ENCODE measurements around the gene PPT2.

PPT2 gene

DNA sequence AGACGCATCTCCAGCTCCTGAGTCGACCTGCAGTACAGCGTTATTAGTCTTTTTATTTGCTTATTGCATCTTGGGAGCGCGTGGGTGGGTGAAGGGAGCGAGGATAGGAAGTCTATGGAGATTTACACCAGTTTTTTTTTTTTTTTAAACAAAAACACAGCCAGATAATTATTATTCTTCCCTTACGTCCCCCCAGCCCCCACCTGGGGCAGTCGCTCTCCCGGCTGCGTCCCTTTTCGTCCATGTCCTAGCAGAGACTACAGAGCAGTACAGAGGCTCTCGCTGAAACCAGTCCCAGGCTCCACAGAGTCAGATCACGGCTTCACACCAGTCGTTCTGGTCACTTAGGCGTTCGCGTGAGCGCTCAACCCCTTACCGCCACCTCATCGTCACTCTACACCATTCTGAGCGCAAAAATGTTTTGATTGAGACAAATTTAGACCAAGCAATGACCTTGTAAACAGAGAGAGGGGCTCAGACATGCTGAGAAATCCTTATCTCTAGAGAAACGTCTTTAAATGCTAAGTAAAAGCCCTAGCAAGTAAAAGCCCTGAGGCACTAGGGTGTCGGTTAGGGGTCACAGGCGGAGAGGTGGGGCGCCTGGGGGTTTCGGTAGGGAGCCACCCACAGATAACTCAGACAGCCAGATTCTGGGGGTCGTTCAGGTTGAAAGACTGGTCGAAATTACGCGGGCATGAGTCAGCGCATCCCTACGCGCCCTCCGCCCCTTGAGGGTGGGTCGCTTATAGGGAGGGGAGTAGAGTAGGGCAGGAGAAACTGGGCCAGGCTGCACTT lies 975 bp upstream of the PPT2 start:
- DNase-seq = no peak

DNA sequence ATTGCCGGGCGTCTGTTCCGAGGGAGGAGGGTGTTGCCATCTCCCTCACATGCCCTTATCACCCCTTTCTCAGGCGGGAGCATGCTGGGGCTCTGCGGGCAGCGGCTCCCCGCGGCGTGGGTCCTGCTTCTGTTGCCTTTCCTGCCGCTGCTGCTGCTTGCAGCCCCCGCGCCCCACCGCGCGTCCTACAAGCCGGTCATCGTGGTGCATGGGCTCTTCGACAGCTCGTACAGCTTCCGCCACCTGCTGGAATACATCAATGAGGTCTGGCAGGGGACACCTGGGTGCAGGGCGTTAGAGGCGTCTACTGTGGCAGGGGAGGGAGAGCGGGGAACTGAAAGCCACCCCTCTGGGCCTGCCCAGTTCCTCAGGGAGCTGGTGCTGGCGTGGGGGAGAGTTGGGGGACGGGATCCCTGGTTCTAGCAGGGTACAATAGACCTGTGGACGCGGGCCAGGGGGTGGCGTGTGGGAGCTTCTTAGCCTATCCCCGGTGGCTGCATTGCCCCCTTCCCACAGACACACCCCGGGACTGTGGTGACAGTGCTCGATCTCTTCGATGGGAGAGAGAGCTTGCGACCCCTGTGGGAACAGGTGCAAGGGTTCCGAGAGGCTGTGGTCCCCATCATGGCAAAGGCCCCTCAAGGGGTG lies 697 bp downstream of the PPT2 start:
- DNase-seq = peak; percentile 29

DNA sequence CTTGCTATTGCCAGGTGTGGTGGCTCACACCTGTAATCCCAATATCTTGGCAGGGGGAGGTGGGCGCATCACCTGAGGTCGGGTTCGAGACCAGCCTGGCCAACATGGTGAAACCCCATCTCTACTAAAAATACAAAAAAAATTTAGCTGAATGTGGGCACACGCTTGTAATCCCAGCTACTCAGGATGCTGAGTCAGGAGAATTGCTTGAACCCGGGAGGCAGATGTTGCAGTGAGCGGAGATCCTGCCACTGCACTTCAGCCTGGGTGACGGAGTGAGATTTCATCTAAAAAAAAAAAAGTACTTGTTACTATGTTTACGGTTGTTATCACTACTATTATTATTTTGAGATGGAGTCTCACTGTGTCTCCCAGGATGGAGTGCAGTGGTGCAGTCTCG lies 3.0 kb downstream of the PPT2 start:
- no peak for DNase-seq

DNA sequence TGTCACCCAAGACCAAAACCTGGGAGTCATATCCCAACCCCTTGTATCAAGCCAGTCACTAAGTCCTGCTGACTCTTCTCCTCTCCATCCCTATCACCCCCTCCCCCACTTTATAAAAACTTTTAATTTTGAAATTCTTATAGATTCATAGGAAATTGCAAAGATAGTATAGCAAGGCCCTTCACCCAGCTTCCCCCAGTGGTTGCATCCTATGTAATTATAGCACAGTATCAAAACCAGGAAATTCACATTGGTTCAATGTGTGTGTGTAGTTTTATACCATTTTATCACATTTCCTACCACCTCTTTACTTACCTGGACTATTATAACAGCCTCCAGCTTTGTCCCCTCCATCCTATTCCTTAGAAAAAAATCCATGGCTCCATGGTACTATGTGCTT lies 4.1 kb downstream of the PPT2 start:
- no peak for DNase-seq

DNA sequence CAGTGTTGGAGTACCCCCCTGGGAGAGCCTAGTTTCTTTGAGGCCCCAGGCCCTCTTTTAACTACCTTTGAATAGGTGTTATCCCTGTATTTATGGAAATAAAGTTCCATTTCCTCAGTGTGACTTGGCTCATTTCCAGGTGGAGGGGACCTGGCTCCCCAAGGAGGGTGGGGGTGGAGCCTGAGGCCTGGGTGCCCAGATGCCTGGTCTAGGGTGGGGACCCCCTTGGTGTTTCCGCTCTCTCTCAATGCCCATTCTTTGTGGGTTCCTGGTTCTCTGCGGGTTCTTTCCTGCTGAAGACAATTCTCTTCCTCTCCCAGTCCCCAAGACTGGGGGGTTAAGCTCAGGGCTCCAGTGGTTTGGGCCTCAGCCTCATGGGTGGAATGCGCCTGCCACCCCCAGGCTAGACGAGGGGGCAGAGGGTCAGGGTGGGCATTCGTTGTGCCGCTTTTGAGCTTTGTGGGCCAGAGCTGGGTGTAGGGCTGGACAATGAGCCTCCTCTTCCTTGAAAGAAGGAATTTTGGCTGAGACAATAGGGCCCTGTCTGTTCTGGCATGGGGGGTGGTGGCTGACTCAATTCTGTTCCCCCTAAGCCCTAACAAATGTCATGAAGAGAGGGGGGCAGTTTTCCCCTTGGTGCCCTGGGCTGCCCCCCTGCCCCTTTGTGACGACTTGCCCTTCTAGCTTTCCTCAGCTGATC lies 9.8 kb downstream of the PPT2 start:
- DNase-seq = no peak

DNA sequence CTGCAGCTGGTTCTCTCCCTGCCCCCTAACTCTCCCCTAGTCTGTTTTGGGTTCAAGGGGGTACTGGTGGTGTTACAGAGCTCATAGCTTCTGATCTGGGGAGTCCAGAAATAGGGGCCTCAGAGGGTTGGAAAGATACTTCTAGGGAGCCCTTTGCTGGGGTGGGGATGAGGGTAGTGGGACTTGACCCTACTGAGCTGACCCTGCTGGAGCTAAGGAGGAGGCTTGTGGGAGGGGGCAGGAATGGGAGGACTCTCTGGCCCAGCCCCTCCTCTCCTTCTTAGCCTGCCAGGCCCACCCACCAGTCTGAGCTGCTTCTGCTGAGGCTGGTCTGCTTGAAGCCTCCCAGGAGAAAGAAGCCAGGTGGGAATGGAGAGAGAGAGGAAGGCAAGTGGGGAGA lies 10.4 kb downstream of the PPT2 start, which contains the start of gene EGFL8:
EGFL8 (plus strand) TSS at position 301 of the 400 bp plus-strand sequence. CDS start 1,571 bp downstream, outside the sequence.
- no peak for DNase-seq

DNA sequence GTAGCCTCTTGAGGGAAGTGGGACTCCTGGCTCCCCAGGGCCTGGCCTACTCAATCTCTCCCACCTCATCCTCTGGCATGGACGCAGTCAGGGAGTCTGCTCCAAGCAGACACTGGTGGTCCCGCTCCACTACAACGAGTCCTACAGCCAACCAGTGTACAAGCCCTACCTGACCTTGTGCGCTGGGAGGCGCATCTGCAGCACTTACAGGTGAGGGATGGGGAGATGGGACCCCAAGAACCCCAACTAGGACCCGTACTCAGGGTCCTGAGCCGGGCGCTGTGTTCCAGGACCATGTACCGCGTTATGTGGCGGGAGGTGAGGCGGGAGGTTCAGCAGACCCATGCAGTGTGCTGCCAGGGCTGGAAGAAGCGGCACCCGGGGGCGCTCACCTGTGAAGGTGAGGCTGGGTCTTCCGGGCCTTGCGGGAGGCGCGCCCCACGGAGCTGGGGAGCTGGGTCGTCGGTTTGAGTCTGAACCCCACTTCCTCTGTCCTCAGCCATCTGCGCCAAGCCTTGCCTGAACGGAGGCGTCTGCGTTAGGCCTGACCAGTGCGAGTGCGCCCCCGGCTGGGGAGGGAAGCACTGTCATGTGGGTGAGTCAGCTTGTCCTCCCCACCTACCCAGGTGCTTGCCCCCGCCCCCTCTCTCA lies 12.6 kb downstream of the PPT2 start:
- no peak for DNase-seq

DNA sequence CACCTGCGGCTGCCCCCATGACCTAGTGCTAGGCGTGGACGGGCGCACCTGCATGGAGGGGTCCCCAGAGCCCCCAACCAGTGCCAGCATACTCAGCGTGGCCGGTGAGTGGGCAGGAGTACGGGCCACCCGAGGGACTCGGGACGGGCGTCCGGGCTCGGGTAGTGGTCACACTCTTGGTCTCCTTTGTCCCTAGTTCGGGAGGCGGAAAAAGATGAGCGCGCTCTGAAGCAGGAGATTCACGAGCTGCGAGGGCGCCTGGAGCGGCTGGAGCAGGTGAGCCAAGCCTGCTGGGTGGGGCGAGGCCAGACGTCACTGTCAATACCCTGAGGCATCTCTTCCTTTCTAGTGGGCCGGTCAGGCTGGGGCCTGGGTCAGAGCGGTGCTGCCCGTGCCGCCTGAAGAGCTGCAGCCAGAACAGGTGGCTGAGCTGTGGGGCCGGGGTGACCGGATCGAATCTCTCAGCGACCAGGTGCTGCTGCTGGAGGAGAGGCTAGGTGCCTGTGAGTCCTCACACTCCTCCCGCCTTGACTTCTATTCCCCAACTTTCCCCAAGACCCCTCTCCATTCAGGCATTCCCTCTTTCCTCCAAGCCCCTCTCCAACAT lies 13.3 kb downstream of the PPT2 start:
- DNase-seq = no peak

DNA sequence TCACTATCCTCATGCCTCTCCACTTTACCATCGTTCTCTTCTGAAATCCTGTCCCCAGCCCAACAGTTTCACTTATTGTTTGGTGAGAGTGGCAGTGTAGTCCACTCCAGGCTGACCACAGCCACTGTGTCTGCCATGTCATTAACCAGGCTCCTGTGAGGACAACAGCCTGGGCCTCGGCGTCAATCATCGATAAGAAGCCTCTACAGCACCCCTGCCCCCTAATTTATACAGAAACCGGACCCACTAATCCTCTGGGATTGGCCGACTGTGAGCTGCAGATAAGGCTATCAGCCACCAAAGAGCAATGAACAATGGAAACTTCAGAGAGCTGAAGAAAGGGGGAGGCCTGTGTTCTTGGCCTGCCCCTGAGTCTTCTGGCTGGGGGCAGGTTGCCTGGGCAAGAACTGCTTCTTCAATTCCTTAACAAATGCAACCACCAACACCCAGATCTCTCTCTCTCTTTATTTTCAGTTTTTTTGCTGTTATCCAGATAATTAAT lies 13.9 kb downstream of the PPT2 start:
- no peak for DNase-seq

DNA sequence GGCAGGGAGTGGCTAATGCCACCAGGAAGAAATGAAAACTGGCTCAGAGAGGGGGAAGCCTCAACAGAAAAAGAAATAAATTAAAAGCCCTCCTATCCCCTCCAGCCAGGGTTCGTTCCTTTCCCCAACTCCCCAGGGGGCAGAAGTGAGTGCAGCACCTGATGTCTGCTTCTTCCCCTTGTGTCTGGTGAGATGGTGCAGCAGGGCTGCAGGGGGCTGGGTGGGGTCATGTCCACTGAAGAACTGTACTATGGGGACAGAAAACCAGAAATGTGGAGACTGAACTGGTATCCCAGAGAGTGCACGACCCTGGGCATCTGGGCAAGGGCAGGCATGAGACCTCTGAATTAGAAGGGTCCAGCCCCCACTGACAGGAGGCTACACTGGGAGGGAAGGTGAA lies 14.4 kb downstream of the PPT2 start:
- DNase-seq = no peak

DNA sequence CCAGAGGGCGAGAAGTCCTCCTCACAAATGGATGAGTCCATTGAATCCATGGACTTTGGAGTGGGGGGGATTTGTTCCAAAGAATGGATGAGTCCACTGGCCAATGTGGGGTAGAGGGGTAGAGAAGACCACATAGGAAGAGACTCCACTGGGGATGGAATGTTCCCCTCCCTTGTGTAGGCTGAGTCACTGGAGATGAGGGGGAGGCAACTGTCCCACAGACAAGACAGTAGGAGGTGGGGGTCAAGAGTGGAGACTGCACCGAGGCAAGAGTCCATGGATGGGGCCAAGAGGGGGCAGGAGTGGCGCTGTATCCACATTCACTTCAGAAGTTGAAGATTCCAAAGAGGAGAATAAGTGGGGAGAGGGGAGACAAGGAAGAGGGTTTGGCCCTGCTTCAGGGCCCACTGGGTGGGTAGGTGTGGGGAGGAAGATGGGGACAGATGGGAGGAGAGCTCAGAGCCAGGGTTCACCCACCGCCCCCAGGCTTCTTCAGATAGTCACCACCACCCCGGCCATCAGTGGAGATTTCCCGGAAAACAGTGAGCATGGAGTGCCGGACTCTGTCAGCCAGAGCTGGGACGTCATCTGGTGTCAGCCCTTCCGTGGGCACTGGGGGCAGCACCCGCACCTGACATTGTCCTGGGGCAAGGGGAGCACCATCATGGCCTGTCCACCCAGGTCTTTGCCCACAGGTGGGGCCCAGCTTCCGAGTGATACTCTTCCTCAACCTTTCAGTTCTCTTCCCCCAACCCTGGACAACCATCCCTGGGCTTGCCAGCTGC lies 15.1 kb downstream of the PPT2 start:
- no peak for DNase-seq

DNA sequence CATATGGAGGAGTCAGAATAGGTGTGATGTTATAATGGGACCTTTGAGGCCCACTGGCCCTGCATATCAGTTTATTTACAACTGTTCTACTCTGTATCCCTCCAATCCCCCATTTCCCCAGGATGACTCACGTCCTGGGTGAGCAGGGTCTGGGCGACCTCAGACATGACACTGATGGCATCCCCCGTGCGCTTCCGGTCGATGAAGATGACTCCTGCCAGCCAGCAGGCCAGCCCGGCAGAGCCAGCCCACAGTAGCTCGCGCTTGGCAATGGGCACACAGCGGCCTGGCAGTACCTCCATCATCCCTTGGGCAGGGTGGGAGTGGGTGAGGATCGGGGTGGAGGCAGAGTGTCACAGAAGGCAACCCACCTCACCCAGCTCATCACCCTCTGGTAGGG lies 16.4 kb downstream of the PPT2 start:
- DNase-seq = no peak

DNA sequence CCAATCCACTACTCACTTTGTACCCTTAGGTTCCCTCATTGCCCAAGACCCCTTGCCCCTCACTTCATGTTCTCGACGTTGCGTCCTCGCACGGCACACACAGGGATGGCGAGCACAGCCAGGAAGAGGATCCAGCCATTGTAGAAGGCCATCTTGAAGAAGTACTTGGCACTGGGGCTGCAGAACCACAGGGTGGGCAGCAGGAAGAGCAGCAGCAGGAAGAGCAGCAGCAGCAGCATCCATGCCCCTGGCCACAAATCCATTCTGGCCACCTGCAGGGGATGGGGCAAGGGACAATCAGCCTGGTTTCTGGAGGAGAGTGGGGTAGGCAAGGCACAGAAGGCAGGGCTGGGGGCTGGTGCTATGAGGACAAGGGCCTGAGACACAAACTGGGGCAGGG lies 17.3 kb downstream of the PPT2 start:
- DNase-seq = no peak

DNA sequence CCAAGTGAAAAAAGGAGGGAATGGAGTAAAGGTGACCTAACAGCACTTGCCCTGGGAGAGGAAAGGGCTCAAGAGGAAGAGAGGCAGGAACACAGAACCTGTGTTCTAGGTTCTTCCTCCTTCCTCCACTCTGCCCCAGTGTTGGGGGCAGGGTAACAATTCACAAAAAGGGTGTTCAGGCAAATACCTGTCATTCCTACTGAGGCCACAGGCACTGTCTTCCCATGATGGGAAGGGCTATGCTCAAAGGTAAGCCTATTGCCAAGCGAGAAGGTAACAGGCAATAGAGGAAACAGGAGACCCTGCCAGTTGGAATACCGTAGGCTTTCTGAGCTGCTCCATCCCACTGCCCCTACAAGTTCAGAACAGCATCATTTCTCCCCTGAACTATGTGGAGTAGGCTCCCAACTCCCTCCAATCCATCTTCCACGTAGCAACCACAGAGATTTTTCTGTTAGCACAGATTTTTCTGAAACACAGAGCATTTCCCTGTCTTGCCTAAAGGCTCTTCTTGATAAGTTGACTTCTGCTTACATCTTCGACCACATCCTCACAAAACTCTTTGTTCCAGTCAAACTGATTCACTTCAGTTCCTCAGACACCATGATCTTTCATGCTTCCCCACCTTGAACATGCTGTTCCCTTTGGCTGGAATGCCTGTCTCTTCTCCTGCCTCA lies 19.2 kb downstream of the PPT2 start:
- DNase-seq = no peak

DNA sequence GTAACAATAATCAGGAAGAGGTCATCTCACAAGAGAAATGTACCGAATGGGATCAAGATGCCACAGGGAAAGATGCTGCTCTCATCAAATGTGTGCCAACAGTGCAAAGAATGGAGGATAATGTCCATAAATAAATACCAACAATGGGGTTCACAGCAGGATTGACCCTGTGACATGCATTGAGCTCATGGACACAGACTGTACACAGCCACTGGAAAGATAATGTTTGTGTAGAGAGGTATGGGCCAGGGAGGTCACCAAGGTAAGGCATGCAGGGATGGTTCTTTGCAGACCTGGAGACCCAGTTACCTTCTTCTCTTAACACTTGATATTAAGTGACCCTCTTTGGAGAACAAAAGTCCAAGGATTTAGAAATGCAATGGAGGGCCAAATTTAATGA lies 20.5 kb downstream of the PPT2 start:
- no peak for DNase-seq

DNA sequence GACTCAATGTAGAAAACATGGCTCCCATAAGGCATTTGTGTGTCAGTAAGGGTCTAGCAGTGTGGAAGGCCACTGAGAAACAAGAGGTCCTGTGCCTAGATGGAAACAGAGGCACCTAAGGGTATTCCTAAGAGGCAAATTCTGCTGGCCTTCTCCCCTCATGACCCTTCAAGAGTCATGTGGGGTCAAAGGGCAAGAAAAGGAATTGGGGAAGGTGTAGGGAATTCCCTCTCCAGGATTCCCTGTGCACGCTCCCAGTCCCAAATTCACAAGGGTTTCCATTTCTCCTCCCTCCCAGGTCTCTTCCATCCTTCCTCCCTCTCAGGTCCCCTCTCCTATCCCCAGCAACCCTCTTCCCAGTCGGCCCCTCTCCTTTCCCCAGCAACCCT lies 21.4 kb downstream of the PPT2 start:
- DNase-seq = no peak

DNA sequence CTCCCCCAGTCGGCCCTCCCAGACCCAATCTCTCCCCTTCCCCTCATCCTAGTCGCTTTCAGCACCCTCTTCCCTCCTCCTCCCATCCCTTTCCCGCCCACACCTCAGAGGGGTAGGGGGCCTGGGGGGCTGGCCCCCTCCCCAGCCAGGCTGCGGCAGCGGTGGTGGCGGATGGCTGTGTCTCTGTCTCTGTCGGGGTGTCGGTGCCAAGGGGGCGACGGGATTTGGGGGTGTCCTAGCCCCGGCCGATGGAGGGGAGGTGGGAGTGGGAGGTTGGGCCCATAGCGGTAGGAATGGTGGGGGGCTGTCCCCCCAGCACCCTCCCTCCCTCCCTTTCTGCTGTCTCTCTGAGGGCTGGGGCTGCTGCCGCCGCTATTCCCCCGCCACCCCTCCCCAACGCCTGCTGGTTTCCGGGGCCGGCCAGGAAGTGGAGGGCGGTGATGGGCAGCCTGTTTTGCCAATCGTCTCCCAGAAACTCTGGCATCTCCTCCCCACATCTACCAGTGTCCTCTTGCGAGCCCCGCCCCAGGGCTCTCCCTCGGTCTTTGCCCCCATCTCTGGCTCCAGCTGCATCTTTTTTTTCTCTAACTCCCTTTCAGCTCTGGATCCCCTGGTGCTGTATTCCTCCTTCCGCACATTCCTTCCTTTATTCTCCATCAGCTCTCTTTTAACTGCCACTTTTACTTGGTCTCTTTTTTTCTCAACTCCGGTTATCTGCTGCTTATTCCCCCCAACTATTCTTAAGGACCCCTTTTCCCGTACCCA lies 22.0 kb downstream of the PPT2 start, which contains the start of gene AGPAT1:
AGPAT1 (minus strand) TSS at position 374 of the 765 bp plus-strand sequence. CDS start 4,588 bp downstream, outside the sequence.
- DNase-seq = peak; percentile 90

DNA sequence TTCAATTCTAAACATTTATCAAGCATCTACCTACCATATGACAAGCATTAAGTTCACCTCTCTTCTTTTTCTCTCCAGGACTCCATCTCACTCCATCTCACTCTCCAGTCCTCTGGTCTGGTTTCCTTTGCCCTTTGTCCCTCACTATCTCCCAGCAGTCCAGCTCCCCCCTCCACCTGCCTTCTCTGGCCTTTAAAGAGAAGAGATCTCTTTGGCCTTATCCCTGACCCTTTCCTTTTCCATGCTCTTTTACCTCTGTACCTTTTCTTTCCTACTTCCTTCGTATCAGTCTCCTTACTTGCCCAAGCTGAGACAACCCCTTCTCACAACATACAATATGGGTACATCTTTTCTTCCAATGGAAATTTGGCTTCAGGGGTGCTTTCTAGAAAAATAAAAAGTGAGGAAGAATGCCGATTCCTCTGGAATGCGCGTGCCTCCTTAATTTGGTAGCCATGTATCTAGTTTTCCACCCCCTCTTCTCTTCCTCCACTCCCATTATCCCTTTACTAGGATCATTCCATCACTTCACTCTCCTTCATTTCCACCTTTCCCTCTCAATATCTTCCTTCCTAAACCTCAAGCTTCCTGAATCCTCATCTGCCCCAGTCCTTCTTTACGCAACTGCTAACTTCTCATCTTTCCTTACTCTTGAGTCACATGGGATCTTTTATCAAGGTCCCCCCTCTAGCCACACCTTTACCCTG lies 22.7 kb downstream of the PPT2 start:
- no peak for DNase-seq

DNA sequence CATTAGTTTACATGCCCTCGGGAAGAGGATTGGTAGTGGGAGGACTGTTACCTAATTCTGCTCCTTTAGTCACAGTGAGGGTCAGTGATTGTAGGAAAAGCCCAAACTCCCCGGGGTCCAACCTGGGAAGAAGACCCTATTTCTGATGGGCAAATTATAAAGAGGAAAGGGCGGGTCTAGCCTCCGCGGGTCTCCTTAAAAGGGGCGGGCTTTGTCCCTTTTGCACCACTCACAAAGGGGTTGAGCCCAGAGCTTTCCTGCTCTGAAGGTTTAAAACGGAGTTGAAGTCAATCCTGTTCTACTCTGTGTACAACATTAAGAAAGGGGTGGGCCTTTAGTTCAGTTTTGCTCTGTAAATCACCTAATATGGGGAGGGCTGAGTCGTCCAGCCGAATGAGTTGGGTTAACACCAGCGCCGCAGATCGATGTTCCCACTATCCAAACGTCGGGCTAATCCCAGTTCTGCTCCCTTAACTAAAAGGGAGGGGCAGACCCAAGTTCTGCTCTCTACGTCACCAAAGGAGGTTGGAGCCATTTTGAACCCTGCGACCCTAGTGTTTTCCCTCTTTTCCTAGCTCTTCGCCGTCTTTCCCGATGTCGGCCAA lies 23.3 kb downstream of the PPT2 start:
- peak; percentile 7 for DNase-seq
